GM18502 (cell line): ENCODE results near the gene SLC22A7.

Source experiments
- ATAC-seq: cut with Tn5 transposase; IDR thresholded peaks from one replicate; pipeline ENCODE4 v1.9.1; 2021; ENCODE audit warnings: mild to moderate bottlenecking; ENCODE audit not compliant: unreplicated experiment, poor library complexity

The SLC22A7 gene

DNA sequence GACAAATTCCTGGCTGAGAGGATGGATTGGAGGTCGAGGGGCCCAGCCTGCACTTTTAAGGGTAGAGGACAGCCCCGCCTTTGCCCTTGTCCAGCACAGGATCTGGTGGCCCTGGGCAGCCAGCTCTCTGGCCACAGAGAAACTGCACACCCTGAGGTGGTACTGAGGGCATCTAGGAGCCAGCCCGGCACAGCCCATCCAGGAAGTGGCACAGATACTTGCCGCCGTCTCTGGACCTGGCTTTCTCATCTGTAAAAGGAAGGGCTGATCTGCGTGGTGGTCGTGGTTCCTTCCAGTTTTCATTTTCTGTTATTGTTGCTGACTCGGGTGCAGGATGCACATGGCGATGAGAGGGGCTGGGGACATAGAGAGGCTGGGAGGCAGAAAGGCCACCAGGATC, 16.0 kb upstream of the SLC22A7 start:
- ATAC-seq = no peak

DNA sequence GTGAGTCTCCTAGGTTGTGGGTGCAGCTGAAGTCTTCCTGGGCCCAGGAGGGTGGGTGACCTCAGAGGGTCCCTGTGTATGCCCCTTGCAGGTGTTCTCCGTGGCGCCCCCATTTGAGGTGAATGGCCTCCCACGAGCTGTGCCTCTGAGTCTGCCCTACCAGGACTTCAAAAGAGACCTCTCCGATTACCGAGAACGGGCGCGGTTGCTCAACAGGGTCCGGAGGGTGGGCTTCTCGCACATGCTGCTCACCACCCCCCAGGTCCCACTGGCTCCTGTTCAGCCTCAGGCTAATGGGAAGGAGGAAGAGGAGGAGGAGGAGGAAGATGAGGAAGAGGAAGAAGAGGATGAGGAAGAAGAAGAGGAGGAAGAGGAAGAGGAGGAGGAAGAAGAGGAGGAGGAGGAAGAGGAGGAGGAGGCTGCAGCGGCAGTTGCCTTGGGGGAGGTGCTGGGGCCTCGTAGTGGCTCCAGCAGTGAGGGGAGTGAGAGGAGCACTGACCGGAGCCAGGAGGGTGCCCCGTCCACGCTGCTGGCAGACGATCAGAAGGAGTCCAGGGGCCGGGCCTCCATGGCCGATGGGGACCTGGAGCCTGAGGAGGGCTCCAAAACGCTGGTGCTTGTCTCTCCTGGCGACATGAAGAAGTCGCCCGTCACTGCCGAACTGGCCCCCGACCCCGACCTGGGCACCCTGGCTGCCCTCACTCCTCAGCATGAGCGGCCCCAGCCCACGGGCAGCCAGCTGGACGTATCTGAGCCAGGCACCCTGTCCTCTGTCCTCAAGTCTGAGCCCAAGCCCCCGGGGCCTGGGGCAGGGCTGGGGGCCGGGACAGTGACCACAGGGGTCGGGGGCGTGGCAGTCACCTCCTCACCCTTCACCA, 15.2 kb upstream of the SLC22A7 start:
- no peak for ATAC-seq

DNA sequence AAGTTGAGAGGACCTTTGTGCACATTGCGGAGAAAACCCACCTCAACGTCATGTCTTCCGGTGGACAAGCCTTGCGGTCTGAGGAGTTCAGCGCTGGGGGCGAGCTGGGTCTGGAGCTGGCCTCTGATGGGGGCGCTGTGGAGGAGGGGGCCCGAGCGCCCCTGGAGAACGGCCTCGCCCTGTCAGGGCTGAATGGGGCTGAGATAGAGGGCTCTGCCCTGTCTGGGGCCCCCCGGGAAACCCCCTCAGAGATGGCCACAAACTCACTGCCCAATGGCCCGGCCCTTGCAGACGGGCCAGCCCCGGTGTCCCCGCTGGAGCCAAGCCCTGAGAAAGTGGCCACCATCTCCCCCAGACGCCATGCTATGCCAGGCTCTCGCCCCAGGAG, 14.6 kb upstream of the SLC22A7 start:
- no peak for ATAC-seq

DNA sequence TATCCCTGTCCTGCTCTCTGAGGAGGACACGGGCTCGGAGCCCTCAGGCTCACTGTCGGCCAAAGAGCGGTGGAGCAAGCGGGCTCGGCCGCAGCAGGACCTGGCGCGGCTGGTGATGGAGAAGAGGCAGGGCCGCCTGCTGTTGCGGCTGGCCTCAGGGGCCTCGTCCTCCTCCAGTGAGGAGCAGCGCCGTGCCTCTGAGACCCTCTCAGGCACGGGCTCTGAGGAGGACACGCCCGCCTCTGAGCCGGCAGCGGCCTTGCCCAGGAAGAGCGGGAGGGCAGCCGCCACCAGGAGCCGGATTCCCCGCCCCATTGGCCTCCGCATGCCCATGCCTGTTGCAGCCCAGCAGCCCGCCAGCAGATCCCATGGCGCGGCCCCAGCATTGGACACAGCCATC, 14.2 kb upstream of the SLC22A7 start:
- ATAC-seq = no peak

DNA sequence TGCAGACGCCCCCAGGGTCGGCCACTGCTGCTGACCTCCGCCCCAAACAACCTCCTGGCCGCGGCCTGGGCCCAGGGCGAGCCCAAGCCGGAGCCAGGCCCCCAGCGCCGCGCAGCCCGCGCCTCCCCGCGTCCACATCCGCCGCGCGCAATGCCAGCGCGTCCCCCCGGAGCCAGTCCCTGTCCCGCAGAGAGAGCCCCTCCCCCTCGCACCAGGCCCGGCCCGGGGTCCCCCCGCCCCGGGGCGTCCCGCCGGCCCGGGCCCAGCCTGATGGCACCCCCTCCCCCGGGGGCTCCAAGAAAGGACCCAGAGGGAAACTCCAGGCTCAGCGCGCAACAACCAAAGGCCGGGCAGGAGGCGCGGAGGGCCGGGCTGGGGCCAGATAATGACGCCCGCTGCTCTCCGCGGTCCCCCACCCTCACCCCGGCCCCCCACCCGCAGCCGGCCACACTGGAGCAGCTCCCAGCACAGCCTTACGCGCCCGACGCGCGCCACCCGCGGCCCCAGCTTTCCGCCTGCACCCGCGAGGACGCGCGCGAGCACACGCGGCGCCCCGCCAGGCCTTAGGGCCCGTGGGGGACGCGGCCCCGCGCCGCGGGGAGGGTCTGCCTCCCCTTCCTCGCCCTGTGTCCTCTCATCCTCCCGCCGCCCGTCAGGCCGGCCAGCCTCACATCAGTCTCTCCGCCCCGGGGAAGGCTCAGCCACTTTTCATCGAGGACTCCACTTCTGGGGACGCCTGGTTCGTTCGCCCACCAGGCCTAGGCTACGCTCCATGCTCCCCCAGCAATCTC, 12.9 kb upstream of the SLC22A7 start:
- ATAC-seq = no peak

DNA sequence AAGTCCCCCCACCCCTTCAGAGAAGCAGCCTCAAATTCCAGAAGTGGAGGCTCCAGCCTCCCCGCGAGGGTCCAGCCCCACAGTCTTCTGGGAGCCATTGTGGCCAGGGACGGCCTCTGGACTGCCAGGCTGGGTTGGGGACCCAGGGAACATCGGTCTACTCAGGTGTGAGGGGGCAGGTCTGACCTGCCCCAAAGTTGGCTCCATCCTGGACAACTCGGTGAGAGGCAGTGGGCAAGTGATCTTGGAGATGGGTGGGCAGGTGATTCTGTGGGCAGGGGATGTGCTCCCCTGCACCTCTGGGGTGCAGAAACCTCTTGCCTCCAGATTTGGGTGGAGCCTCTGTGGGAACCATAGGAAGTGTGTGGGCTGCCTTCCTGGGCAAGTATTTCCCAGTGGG, 12.2 kb upstream of the SLC22A7 start:
- ATAC-seq = no peak

DNA sequence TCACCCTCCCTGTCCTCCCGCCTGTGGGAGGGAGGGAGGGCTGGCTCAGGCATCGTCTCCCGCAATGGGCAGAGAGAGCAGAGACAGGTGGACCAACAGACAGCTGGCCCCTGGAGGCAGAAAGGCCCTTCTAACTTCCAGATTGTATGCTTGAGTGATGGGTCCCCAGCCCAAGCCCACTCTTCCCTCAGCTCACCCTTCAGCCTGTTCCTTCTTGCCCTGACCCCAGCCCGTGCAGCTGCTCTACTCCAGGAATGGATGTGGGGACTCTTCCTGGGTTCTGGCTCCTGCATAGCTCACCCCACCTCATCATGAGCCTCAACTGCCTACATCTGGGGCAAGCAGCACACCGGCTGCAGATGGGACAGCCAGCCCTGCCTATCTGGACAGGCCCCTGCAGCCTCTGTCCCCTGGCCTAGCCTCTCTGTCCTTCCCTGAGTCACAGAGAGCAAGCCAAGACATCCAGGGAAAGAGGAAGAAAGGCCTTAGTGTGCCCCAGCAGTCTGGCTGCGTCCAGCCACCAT, 11.5 kb upstream of the SLC22A7 start:
- ATAC-seq = no peak

DNA sequence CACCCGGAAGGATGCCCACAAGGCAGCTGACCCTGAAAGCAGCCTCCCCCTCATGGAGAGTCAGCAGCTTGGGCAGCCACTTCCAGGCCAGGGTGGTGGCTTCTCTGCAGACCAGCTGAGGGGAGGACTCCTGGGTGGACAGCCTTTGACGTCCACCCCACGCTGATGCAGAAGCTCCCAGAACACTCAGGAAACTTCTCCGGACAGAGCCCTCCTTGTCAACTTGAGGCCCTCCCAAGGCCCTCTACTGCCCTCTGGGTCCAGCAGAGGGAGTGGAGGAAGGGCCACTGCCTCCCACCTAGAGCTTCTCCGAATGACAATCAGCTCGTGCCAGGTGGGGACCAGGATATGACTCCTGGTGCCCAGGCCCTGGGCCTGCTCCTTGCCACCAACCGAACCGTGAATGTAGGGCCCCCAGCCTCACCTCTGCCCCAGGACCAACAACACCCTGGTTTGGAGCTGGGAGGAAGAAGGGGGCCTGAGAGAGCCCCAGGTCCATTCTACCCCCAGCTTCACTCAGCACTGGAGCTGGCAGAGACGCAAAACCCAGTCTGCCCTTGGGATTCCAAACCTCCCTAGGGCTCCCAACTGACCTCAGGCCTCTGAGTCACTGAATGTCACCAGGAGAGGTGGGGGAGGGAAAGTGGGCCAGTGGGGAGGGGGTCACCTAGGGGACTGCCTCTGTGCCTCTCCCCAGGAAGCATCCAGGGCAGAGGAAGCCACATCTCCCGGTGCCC, 10.9 kb upstream of the SLC22A7 start:
- ATAC-seq = no peak

DNA sequence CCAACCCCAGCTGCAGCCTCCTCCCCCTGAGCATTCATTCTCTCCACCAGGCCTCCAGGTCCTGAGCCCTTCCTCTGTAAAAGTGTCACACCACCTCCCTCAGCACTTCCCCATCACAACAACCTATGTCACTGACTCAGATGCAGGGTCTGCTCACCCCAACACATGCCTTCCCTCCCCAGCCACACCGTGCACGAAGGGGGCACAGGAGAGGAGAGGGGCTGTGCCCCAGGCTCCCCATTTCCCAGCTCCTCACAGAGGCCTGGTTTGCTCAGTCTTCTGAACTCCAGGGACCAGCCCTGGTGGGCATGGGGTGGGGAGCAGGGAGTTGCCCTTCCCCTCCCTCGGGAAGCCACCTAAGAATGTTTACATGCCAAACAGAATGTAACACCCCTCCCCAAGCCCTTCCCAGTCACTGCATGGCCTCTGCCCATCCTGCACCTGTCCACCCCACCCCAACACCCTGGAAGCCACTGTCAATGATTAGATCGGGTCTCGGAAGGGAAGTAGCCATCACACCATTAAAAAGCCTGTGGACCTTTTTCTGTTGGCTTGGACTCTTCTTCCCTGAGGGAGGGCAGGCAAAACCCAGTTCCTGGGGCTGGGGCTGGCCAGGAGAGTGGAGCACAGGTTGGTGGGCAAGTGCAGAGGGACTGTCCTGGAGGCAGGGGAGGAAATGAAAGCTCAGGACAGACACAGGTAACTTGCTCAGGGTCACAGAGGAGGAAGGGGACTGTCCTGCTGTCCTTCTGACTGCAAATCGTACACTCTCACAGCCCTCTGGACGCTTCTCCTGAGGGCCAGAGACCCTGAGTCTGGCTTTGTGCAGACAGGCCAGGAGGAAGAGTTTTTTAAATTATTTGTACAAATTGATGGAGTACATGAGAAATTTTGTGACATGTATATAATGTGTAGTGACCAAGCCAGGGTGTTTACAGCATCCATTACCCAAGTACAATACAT, 10.1 kb upstream of the SLC22A7 start:
- no peak for ATAC-seq

DNA sequence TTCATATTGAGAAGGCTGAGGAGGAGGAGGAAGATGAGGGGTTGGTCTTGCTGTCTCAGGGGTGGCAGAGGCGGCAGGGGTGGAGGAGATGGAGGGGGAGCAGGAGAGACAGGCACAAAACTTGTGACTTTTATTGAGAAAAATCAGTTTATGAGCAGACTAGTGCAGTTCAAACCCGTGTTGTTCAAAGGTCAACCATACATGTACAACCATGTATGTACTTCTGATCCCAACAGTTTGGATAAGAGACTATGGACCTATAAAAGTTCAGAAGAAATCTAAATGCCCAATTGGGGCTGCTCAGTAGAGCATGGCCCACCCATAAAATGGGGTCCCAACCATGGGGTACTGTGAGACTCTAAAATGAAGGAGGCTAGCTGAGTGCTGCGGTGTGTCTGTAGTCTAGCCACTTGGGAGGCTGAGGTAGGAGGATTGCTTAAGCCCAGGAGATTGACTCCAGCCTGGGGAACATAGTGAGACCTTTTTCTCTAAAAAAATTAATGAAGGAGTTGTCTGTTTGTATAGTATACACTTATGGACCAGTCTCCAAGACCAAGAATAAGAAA, 7.6 kb upstream of the SLC22A7 start:
- no peak for ATAC-seq

DNA sequence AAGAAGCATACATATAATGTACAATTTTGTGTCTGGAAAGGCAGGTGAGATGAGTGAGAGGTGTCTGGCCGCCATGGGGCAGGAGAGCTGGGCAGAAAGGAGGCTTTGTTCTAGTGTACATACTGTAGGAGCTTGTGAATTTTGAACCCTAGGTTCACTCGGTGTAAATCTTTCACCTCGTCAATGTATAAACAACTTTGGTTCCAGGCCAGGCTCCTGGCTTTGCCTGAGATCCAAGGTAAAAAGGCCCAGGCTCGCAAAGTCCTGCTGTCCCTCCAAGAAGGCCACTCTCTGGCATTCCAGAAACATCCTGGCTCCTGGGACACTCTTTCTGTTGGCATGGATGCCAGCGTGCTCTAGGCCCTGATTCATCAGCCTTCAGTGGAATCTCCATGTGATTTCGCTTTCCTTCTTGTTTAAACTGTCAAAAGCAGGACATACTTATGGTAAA, 7.1 kb upstream of the SLC22A7 start:
- ATAC-seq = no peak

DNA sequence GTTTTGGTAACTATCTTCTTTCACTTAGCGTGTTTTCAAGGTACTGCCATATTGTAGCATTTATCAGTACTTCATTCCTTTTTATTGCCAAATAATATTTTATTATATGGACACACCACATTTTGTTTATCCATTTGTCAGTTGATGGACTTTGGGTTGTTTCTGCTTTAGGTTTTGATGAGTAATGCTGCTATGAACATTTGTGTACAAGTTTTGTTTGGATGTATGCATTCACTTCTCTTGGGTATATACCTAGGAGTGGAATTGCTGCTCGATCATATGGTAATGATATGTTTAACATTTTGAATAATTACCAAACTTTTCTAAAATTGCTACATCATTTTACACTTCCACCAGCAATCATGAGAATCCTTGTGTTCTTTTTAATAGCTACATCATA, 6.4 kb upstream of the SLC22A7 start:
- ATAC-seq = no peak

DNA sequence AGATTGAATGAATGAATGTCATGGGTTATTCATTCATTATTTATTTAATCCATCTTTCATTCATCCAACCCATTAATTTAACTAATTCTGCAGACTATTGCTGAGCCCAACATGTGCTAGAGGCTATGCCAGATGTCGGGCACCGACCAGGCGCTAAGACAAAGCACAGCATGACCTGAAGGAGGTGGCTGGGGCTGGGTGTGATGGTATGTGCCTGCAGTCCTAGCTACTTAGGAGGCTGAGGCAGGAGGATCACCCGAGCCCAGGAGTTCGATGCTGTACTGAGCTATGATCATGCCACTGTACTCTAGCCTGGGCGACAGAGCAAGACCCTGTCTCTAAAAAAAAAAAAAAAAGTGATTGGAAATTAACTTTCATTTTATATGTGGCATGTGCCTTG, 5.7 kb upstream of the SLC22A7 start:
- no peak for ATAC-seq

DNA sequence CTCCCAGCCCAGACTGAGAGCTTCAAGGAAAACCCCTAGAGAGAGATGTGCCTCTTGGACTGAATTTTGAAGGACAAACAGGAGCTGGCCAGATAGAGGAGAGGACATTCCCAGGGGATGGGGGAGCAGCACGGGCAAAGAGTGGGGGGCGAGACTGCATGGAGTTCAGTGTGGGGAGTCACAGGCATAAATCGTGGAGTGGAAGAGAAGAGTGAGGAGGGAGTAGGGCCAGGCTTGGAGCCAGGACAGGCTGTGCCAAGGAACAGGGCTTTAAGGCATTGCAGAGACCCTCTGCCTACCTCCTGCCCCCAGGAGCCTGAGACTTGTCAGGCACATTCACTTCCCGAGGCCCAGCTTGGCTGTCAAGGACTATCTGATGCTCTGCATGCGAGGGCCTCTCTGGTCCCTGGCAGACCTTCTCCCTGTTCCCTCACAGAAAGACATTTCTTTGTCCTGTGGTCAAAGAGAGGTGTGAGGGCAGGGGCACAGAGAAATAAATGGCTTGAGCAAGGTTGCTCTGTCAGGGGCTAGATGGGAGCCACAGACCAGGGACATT, 5.2 kb upstream of the SLC22A7 start:
- no peak for ATAC-seq

DNA sequence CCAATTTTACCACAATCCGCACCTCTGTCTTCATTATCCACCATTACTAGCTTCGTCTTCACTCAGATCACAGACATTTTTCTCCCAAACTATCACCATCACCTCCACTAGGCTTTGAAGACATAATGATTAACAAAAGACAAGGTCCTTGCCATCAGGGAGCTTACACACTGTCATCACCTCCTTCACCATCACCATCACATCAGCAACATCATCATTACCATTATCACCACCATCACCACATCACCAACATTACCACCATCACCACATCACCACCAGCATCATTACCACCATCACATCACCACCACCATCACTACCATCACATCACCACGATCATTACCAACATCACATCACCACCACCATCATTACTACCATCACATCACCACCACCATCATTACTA, 4.4 kb upstream of the SLC22A7 start:
- no peak for ATAC-seq

DNA sequence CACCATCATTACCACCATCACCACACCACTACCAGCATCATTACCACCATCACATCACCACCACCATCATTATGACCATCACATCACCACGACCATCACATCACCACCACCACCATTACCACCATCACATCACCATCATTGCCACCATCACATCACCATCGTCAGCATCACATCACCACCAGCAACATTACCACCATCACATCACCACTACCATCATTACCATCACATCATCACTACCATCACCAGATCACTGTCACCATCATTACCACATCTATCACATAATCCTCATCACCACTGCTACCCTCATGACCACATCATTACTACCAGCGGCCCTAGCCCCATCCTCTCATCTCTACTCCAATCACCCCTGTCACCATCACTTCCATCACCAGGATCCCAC, 3.5 kb upstream of the SLC22A7 start:
- ATAC-seq = no peak

DNA sequence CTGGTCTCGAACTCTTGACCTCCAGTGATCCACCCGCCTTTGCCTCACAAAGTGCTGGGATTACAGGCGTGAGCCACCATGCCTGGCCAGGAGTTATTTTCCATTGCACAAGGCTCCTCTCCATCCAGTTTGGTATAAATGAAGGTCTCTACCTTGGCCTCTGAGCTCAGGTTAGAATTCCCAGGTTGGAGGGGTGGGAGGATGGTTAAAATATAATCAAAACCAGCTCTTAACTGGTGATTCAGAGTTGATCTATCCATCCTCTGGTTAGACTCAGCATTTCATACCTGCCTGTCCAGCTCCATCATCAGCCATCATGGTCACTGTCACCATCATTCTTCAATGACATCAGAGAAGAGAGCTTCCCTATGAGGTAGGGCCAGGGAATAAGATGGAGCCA, 2.6 kb upstream of the SLC22A7 start:
- ATAC-seq = no peak

DNA sequence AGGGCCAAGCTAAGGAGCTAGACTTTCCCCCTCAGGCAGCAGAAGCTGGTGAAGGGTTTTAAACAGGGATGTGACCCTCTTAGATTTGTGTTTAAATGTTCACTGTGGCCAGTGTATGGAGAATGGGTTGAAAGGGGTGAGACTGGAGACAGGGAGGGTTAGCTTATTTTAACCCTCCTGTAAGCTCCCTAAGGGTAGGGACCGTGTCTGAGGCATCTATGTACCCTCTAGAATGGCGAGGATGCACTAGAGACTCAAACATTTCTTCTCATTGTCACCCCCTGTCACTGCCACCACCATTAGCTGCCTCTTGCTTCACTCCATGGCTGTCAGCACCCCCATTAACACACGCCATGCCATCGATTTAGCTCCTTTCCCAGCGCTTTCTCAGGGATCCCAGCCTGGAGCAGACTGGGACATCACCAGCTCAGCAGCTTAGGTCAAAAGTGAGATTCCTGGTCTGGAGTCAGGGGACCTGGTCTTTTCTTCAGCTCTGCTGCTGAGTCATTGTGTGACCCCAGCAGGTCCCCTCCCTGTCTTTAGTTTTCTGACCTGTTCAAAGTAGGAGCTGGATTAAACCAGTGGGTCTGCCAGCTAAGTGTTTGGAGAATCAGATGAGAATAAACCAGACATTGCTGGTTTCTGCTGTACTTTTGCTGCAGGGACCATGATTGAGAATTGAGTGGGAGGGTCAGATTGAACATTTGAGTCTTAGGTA, 1.1 kb upstream of the SLC22A7 start:
- no peak for ATAC-seq
